Dermis blood vessel endothelial cell (primary cell): ENCODE measurements around the gene DNAJC10. TPM values are rescaled to one million over a fixed set of nuclear protein-coding genes. Genes with fewer than 3 reads are reported as not detected.

ENCODE experiments used
- DNase-seq: peaks from one replicate; pipeline ENCODE4 v3.0.0; 2010
- total RNA-seq: library from RNA; depleted of rRNA; stranded (reverse); fragments of >200 nt; gene quantifications from 2 replicates; pipeline ENCODE4 v1.2.3, GENCODE V29; 2014

DNAJC10 gene
- total RNA-seq, 1 donor from 2014 or later = 132 TPM

DNA sequence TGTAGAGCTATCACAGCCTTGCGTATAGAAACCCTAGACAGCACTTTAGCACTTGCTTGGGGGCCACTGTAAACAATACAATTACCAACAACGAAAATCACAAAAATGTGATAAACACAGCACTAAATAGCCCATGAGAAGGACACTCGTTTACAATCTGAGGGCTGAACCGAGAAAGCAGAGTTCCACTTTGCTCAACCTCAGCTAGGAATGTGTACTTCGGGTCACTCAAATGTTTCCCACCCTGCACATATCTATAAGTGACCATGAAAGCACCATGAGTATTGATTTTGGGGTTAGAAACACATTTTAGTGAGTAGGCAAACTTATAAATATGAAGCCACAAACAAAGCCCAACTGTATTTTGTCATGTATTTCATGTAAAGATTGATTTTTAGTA is 88.1 kb downstream of the DNAJC10 start:
- no peak for DNase-seq

DNA sequence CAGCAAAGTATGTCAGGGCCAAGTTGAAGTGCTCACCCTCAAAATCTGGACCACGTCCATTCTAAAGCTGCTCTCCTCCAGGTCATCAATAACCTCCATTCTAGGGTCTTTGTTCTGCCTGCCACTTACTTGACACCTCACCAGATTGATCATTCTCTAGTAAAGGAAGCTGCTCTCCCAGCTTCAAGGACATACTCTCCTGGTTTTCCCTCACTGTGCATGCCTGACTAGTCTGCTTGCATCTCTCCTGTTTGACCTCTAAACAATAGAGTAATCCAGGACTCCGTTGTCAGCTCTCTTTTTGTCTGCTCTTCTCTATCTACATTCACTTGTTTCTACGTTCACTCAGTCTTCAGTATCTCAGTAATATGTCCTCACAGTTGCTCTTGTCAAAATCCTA is 91.3 kb downstream of the DNAJC10 start:
- no peak for DNase-seq

DNA sequence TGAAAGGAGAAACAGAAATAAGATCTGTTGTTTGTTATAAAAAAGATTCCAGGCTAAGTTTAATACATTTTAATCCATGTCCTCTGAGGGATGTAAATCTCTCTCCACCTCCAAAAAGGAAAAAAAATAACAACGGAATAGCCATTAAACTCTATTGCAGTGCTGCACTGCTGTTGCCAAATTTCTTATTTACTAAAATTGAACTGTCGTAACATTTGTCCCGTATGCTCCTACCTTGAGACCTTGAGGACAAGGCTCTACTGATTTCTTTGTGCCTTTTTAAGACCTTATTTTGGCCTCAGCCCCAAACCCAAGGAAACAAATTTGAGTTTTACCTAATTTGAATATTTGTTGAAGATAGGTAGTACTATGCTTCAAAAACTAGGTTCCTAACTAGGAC is 94.0 kb downstream of the DNAJC10 start:
- no peak for DNase-seq

DNA sequence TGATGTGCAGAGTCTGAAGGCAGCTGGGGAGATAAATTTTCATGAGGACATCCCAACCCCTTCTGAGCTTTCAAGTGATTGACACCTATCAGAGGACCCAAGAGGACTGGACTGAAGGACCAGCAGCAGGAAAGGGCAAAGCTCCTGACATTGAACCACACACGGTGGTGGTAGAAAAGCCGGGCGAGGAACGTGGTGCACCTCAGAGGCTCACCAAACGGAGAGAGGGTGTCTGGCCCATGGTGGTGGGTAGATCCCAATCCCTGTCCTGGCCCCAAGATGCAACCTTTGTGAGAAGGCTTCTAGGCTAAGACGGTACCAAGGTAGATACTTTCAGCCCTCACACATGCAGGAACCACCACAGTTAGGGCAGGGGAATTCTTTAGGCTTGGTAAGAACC is 98.3 kb downstream of the DNAJC10 start:
- DNase-seq = no peak

DNA sequence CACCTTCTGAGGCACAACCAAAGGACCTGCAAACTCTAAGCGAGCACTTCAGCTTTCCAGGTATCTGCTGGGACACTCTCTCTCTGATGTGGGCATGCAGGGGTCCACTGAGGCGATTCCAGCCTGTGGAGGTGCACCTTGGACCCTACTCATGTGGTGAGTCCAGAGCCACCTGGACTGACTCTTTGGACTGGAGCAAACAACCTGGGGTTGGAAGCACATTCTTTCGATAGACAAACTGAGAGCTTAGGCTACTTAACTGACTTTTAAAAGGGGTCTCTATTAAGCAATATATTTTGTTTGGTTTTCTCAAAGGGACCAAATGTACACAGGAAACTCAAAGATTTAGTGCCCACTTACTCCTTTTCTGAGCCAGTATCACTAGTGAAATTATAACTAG is 98.7 kb downstream of the DNAJC10 start:
- DNase-seq = no peak

DNA sequence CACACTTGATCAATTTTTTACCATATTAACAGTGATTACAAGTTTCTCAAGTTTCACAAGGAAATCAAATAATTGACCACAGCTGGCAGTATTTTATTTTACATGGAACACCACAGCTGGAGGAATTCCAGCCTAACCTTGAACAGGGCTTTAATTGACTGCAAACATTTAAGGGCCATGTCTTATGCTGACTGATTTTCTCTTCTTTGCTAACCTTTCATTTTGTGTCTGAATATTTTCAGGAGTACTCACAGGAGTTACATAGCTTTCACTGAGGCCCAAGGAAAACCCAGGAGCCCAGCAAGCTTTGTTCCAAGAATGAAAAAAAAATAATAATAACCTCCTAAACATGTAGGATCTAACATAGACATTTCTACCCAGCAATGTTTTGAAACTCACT is 100.8 kb downstream of the DNAJC10 start:
- DNase-seq = no peak

DNA sequence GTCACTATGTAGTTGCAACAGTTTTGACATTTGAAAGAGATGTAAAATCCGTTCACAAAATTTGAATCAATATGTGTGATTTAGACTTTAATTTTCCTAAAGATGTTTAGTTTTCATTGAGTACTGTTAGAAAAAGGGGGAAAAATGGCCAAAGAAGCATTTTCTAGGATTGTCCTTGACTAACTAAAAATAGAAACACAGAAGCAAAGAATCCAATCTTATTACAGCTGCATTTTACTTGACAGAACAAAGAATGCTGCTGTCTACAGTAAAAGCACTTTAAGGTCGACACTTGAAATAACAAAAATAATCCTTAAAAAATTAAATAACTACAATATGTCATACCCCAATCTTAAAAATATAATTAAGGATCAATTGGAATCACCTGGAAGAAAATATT is 101.5 kb downstream of the DNAJC10 start:
- no peak for DNase-seq

DNA sequence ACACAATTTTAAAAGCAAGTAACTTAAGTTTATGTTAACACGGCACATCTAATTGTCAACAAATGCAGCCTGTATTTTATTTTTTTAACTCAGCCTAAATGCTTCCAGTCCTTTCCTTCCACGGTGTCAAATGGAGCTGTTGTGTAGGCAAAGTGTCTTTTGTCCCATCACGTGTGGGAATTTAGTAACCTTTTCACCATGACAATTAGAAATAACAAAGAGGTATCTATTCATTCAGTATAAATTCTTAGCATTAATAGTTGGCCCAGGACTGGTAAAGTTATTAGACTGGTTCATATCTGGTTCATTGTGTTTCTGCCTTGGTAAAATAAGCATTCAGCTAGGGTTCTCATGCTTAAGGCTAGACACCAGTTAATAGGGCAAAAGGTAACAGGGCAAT is 102.4 kb downstream of the DNAJC10 start:
- DNase-seq = no peak

DNA sequence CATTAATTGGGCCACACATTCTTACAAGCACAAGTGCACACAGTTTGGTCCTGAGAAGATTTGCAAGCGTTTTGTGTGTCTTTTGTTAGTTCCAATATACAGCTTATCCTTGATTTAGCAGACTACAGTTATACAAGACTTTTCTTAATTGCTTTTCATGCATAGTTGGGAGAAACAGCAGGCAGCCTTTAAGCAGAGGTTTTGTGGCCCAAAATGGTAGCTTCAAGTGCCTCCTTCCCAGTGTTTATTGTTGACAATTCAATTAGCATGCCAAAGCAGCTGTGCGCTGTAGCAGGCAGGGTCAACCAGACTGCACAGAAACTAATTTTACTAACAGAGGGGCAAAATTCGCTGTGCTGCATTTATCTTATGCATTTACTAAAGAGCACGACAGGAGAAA is 102.9 kb downstream of the DNAJC10 start:
- DNase-seq = no peak

DNA sequence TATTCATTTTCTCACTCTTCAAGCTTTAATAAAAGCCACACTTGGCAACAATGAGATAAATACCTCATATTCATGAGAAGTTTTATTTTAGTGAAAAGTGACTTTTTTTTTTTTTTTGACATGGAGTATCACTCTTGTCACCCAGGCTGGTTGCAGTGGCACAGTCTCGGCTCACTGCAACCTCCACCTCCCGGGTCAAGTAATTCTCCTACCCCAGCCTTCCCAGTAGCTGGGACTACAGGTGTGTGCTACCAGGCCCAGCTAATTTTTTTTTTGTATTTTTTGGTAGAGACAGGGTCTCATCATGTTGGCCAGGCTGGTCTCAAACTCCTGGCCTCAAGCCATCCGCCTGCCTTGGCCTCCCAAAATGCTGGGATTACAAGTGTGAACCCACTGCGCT is 103.4 kb downstream of the DNAJC10 start:
- DNase-seq = no peak

DNA sequence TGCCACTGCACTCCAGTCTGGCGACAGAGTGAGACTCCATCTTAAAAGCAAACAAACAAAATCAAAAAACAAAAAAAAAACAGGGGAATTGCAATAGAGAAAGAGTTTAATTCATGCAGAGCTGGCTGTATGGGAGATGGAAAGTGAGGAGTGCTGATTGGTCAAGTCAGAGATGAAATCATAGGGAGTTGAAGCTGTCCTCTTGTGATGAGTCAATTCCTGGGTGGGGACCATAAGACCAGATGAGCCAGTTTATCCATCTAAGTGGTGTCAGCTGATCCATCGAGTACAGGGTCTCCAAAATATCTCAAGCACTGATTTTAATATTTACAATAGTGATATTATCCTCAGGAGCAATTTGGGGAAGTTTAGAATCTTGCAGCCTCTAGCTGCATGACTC is 105.1 kb downstream of the DNAJC10 start:
- DNase-seq = no peak

DNA sequence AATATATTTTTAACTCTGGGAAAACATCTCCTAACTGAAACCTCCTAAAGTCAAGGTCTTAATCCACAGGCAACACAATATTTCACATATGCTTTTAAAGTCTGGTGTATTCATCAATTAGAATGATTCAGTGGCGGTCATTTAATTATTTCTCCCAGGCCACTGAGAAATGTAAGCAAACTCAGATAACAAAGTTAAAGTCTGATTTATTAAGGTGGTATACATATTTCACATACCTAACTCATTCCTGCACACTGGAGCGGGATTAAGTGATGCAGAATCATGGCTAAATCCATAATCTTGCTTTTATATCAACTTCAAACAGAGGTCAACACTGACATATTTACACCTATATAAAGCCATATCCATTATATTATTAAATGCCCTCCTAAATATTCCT is 106.7 kb downstream of the DNAJC10 start:
- no peak for DNase-seq

DNA sequence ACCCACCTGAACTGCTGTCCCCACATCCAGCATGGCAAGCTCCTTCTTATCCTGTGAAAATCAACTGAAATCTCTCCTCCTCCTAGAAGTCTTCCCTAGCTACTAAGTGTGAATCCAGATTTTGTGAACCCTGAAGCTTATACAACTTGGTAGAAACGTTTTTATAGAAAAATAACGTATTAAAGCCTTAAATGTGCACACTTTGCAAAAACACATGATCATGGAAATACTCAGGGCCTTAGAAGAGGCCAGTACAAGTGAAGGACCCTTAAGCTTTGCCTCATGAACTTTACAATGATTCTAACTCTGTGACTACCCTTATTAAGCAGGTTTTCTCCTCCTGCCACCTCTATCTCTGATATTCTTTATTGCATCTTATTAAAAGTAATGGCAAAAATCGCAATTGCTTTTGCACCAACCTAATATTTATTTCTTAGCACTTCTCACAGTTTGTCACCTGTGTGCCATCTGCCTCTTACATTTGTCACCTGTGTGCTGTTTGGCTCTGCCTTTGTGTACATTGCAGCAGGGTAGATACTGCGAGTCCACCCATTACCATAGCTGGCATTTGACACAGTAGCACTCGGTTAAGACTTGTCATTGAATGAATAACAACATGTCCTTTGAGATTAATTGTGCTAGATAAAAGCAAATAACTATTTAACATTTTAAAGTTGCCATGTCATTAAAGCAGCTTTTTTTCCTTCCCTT is 108.2 kb downstream of the DNAJC10 start:
- DNase-seq = no peak

DNA sequence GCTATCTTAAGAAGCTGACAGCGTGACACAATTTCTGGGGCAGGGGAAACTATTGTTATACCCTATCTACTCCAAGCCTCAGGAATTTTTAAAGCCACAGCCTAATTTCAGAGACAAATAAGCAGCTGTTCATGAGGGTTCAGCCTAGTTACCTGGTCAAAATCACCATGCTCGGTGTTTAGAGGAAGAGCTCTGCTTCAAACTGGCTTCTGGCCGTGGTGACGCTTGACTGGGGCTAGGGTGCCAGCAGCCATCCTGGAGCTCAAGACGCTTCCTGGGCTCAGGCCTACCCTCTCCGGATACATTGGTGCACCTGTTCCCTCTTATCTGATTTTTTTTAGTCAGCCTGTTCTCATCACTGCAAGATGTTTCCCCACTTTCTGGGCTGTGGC is 108.7 kb downstream of the DNAJC10 start:
- DNase-seq = no peak

DNA sequence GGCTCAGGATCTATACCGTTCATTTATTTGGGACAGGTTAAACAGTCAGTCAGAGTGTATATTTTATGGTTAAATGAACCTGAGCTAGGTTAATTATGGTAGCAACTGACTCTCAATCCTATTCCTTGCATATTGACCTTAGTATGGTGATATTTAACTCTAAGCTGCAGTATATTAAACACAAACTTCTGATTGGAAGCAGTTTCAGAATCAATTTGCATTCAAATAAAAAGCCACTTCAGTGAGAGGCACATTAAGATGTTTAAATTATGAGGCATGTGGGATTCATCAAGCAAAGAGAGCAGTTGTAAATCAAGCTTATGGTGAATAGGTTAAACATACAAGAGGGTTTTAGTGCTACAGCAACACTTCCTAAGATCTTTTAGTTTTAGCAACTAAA is 110.0 kb downstream of the DNAJC10 start:
- no peak for DNase-seq

DNA sequence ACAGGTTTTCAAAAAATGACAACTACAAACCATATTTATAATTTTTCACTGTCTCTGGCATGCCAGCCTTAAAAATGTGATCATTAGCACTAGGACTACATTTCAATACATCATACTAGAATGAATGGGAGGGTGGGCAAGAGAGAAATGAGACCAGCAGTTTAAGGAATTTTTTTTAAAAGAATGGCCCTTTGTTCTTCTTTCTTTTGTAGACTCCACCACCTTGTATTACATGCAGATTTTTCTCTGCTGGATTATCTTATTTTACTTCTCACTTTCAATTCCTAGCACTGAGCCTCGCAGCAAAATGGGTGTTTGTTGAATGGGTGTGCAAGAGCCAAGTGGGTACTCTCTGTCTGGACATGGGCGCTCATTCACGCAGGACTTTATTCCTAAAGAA is 110.4 kb downstream of the DNAJC10 start:
- no peak for DNase-seq

DNA sequence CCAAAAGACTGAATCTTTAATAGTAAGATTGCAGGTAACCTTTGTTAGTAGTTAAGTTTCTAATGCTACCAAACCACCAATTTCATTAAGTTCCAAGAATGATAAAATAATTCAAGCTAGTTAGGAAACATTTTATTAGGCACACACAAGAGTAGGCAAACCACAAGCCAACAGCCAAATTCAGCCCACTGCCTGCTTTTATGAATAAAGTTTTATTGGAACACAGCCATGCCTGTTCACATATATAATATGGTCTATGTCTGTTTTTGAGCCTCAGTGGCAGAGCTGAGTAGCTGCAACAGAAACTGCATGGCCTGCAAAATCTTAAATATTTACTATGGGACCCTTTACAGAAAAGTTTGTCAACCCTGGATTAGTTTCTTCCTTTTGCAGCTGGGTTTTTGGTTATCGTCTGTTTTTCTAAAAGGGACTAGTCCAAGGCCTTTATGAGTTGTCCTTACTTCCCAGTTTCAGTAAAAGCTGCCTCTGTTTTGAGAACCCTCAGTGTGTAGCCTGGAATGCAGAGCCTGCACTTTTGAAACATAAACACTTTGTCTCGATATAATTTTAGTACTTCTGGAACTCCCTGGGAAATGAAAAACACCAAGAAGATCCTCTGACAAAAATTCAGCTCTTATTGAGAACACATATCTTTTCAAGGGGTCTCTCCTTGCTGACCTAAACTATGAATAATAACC is 111.3 kb downstream of the DNAJC10 start:
- DNase-seq = no peak

DNA sequence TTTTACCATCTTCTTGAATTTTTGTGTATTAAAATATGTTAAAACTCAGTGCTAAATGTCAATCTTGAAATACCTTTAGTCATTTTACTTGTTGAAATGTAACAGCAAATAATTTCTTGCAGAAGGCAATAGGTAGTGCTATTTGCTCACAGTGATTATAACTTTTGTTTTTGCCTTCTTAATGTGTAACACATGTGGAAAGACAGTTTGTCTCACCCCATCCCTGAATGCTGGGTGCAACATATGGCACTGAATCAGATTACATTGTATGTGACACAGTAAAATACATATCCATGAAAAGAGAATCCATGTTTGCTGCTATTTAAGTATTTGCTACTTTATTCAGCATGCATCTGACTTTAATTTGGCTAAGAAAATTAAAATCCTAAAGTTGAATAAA is 115.0 kb downstream of the DNAJC10 start:
- no peak for DNase-seq

DNA sequence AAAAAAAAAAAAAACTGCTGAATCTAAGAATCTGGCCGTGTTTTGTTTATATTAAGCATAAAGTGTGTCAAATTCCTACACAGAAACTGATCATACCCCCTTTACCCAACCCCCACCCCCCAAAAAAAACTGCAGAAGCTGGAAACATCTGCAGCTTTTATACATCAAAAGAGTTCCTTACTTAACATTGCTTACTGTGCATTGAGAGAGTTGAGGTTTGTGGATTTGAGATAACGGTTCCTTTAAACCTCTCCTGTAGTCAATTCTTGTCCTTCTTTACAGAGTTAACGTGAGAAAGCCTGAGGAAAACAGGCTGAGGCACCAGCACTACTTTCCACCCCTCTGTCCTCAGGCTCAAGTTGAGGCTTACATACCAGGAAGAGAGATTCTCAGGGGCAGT is 115.9 kb downstream of the DNAJC10 start:
- no peak for DNase-seq

DNA sequence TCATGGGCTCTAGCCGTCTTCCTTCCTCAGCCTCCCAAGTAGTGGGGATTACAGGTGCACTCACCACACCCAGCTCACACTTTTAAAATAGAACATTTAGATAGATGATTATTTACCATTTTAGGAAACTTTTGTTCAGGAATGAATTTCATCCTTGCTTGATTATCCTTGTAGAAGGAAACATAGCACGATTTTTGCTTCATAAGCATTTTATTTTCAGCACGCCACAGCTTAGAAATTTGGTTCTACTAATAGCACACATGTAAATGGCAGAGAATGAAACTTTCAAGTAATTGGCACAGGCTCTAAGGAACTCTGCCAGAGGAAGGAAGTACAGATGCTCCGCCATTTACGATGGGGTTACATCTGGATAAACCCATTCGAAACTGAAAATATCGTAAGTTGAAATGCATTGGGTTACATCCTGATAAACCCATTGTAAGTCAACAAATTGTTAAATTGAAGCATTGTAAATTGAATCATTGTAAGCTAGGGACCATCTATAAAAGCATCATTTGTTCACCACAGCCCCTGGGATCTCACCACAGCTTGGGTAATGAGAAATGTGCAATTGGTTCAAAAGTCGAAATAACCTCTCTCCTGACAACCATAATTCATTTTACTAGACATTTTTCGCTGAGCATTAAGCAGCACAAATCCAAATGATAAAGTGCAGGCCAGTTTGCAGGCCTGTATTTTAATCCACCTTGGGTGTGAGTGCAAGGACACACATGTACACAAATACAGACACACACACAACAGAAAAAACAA is 117.2 kb downstream of the DNAJC10 start:
- DNase-seq = no peak

DNA sequence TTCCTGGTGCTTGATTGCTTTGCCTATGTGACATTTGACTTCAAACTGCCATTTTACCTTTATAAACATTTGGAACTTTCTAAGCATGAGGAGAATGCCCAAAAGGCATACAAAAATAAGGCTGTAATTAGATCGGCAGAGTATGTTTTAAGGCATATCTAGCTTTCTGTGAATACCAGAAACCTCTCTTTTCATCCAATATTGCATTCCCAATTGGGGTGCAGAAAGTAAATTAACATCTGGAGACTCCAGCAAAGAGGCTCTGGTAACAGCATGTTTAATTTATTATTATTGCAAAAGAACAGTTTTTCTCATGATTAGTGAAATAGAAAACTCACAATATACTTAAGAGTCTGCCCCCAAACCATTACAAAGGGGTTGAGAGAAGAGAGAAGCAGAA is 118.2 kb downstream of the DNAJC10 start:
- DNase-seq = no peak

DNA sequence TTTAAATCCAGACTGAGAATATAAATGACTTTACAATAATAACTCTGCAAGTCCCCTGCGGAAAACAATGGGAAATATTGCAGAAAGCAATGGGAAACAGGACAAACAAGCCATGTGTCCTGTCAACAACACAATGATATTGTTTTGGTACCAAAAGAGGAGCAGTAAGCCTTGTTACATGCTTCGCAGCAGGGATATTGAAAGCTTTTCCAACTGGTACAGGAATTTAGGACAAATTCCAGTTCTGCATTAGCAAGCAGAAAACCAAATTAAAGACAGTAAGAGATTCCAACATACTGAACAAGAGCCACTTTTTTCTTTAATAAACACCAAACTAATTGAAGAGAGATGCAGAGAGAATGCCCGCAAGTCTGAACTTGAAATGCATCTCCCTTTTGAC is 120.4 kb downstream of the DNAJC10 start:
- no peak for DNase-seq
